ENCODE measurements around the gene OSBPL3.

OSBPL3 gene

GRCh38 chr7:24827027-24827426 lies 153.0 kb downstream of the OSBPL3 start:
- no peak for DNase-seq (ENCODE audit: low read depth)

- DNase-seq (ENCODE audit: low read depth) = no peak
Measured at GRCh38 chr7:24826662-24827020, 153.3 kb downstream of the OSBPL3 start.

GRCh38 chr7:24825931-24826661 lies 153.9 kb downstream of the OSBPL3 start:
- DNase-seq (ENCODE audit: low read depth) = no peak

- no peak for DNase-seq (ENCODE audit: low read depth)
Measured at GRCh38 chr7:24825381-24825794, 154.6 kb downstream of the OSBPL3 start.

- no peak for DNase-seq (ENCODE audit: low read depth)
Measured at GRCh38 chr7:24824896-24825295, 155.1 kb downstream of the OSBPL3 start.

GRCh38 chr7:24824400-24824799 lies 155.6 kb downstream of the OSBPL3 start:
- DNase-seq (ENCODE audit: low read depth) = no peak

GRCh38 chr7:24821754-24822054 lies 158.3 kb downstream of the OSBPL3 start:
- no peak for DNase-seq (ENCODE audit: low read depth)

- DNase-seq (ENCODE audit: low read depth) = peak; percentile 76
Measured at GRCh38 chr7:24821045-24821753, 158.8 kb downstream of the OSBPL3 start.

GRCh38 chr7:24820730-24821044 lies 159.3 kb downstream of the OSBPL3 start:
- no peak for DNase-seq (ENCODE audit: low read depth)

GRCh38 chr7:24819916-24820689 lies 159.9 kb downstream of the OSBPL3 start:
- DNase-seq (ENCODE audit: low read depth) = peak; percentile 65

GRCh38 chr7:24817339-24817738 lies 162.6 kb downstream of the OSBPL3 start:
- DNase-seq (ENCODE audit: low read depth) = no peak

GRCh38 chr7:24816868-24817267 lies 163.1 kb downstream of the OSBPL3 start:
- no peak for DNase-seq (ENCODE audit: low read depth)

GRCh38 chr7:24812305-24812945 lies 167.6 kb downstream of the OSBPL3 start:
- DNase-seq (ENCODE audit: low read depth) = peak; percentile 23

GRCh38 chr7:24808518-24808917 lies 171.5 kb downstream of the OSBPL3 start:
- no peak for DNase-seq (ENCODE audit: low read depth)

GRCh38 chr7:24802300-24802699 lies 177.7 kb downstream of the OSBPL3 start:
- DNase-seq (ENCODE audit: low read depth) = no peak

GRCh38 chr7:24801883-24802282 lies 178.1 kb downstream of the OSBPL3 start:
- no peak for DNase-seq (ENCODE audit: low read depth)

GRCh38 chr7:24800667-24801066 lies 179.3 kb downstream of the OSBPL3 start:
- no peak for DNase-seq (ENCODE audit: low read depth)

- no peak for DNase-seq (ENCODE audit: low read depth)
Measured at GRCh38 chr7:24800073-24800472, 179.9 kb downstream of the OSBPL3 start.

- DNase-seq (ENCODE audit: low read depth) = no peak
Measured at GRCh38 chr7:24799506-24799905, 180.5 kb downstream of the OSBPL3 start.

- DNase-seq (ENCODE audit: low read depth) = no peak
Measured at GRCh38 chr7:24798261-24798660, 181.7 kb downstream of the OSBPL3 start.

GRCh38 chr7:24797270-24797669 lies 182.7 kb downstream of the OSBPL3 start:
- DNase-seq (ENCODE audit: low read depth) = no peak

- DNase-seq (ENCODE audit: low read depth) = no peak
Measured at GRCh38 chr7:24795407-24795767, 184.6 kb downstream of the OSBPL3 start.
